Stimulated activated CD4-positive, alpha-beta T cell treated with anti-CD3 and anti-CD28 coated beads, Interleukin-15, amount 100 ng/mL, for 24 hours (primary cell): Measurements from ENCODE around the gene GOLGA3.
"Not testable (repeated sequence)": the region's sequence is repeated elsewhere in the genome, so short reads cannot be mapped to it uniquely, and the experiment has no call there.

ENCODE experiments used
- DNase-seq: peaks from one replicate; pipeline ENCODE4 v3.0.0-alpha.2; 2020

GOLGA3 gene

GRCh38 chr12:132777614-132778013 lies 51.1 kb downstream of the GOLGA3 start:
- no peak for DNase-seq

GRCh38 chr12:132776816-132777568 lies 51.7 kb downstream of the GOLGA3 start:
- DNase-seq: no peak

GRCh38 chr12:132776230-132776625 lies 52.4 kb downstream of the GOLGA3 start:
- DNase-seq: not testable (repeated sequence)

- DNase-seq: no peak
Observed at GRCh38 chr12:132775502-132776229, 53.0 kb downstream of the GOLGA3 start.

- no peak for DNase-seq
Observed at GRCh38 chr12:132774646-132775275, 53.9 kb downstream of the GOLGA3 start.

GRCh38 chr12:132774159-132774558 lies 54.5 kb downstream of the GOLGA3 start:
- DNase-seq: no peak

- DNase-seq: no peak
Observed at GRCh38 chr12:132773077-132773955, 55.4 kb downstream of the GOLGA3 start.

- no peak for DNase-seq
Observed at GRCh38 chr12:132772606-132773005, 56.1 kb downstream of the GOLGA3 start.

GRCh38 chr12:132771126-132771838 lies 57.4 kb downstream of the GOLGA3 start:
- peak; percentile 48 for DNase-seq

- no peak for DNase-seq
Observed at GRCh38 chr12:132766380-132767085, 62.1 kb downstream of the GOLGA3 start.

- no peak for DNase-seq
Observed at GRCh38 chr12:132765361-132765760, 63.3 kb downstream of the GOLGA3 start.

- DNase-seq: no peak
Observed at GRCh38 chr12:132764231-132764630, 64.4 kb downstream of the GOLGA3 start.

GRCh38 chr12:132761921-132762583 lies 66.6 kb downstream of the GOLGA3 start:
- peak; percentile 90 for DNase-seq

GRCh38 chr12:132761032-132761920 lies 67.4 kb downstream of the GOLGA3 start, which contains the start of gene ANKLE2:
ANKLE2 (minus strand) TSS chr12:132761832; CDS start chr12:132761798, 34 bp downstream.
- peak; percentile 83 for DNase-seq

- no peak for DNase-seq
Observed at GRCh38 chr12:132759359-132759758, 69.3 kb downstream of the GOLGA3 start.

- DNase-seq: not testable (repeated sequence)
Observed at GRCh38 chr12:132758825-132759224, 69.8 kb downstream of the GOLGA3 start.

GRCh38 chr12:132754160-132754932 lies 74.3 kb downstream of the GOLGA3 start:
- no peak for DNase-seq

- DNase-seq: not testable (repeated sequence)
Observed at GRCh38 chr12:132753670-132754069, 75.0 kb downstream of the GOLGA3 start.

- no peak for DNase-seq
Observed at GRCh38 chr12:132748319-132748718, 80.3 kb downstream of the GOLGA3 start.
